ENCODE results near the gene NKTR. TPM values are rescaled to one million over a fixed set of nuclear protein-coding genes. Genes with fewer than 3 reads are reported as not detected.

The NKTR gene
- total and polyA plus RNA-seq, 9 of the 15 experiments (the other 6 are each of a cell fraction or from before 2014, with no cell fraction given) = 19.7 to 123 (median 92.6) TPM

DNA sequence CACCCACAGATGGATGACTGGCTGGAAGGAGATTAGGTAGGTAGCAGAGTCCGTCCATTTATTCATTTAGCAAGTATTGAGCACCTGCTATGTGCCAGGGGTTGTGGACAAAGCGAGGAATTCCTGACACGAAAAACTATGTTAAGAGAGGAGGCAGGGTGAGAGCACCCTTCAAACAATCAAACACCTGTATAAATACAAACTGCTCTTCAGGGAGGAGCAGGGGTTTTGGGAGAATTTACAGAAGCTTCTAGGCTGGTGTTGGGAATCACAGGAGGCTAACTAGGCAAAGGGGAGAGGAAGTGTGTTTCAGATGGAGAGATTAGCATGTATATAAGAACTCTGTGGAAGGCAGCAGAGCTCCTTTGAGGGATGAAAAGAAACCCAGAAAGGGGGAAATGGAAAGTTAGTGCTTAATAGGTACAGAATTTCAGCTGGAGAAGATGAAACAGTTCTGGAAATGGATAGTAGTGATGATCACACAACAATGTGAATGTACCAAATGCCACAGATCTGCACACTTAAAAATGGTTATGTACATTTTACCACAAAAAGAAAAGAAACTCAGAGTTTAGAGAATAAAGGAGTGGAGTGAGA, 17.9 kb upstream of the NKTR start (continued):
- TF ChIP-seq, protein P1, sequence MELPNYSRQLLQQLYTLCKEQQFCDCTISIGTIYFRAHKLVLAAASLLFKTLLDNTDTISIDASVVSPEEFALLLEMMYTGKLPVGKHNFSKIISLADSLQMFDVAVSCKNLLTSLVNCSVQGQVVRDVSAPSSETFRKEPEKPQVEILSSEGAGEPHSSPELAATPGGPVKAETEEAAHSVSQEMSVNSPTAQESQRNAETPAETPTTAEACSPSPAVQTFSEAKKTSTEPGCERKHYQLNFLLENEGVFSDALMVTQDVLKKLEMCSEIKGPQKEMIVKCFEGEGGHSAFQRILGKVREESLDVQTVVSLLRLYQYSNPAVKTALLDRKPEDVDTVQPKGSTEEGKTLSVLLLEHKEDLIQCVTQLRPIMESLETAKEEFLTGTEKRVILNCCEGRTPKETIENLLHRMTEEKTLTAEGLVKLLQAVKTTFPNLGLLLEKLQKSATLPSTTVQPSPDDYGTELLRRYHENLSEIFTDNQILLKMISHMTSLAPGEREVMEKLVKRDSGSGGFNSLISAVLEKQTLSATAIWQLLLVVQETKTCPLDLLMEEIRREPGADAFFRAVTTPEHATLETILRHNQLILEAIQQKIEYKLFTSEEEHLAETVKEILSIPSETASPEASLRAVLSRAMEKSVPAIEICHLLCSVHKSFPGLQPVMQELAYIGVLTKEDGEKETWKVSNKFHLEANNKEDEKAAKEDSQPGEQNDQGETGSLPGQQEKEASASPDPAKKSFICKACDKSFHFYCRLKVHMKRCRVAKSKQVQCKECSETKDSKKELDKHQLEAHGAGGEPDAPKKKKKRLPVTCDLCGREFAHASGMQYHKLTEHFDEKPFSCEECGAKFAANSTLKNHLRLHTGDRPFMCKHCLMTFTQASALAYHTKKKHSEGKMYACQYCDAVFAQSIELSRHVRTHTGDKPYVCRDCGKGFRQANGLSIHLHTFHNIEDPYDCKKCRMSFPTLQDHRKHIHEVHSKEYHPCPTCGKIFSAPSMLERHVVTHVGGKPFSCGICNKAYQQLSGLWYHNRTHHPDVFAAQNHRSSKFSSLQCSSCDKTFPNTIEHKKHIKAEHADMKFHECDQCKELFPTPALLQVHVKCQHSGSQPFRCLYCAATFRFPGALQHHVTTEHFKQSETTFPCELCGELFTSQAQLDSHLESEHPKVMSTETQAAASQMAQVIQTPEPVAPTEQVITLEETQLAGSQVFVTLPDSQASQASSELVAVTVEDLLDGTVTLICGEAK (IDR thresholded peaks at IDR 0.05) = peak; percentile 36; the same call in 1 of the 2 replicates
- TF ChIP-seq, protein P1 (CRISPR knock-in tag; IDR thresholded peaks at IDR 0.05) = no peak
- TF ChIP-seq, protein P2, sequence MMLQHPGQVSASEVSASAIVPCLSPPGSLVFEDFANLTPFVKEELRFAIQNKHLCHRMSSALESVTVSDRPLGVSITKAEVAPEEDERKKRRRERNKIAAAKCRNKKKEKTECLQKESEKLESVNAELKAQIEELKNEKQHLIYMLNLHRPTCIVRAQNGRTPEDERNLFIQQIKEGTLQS (IDR thresholded peaks at IDR 0.05) = no peak
- TF ChIP-seq, protein P2 (CRISPR knock-in tag; conservative IDR thresholded peaks at IDR 0.05) = no peak
- TF ChIP-seq, protein P3, sequence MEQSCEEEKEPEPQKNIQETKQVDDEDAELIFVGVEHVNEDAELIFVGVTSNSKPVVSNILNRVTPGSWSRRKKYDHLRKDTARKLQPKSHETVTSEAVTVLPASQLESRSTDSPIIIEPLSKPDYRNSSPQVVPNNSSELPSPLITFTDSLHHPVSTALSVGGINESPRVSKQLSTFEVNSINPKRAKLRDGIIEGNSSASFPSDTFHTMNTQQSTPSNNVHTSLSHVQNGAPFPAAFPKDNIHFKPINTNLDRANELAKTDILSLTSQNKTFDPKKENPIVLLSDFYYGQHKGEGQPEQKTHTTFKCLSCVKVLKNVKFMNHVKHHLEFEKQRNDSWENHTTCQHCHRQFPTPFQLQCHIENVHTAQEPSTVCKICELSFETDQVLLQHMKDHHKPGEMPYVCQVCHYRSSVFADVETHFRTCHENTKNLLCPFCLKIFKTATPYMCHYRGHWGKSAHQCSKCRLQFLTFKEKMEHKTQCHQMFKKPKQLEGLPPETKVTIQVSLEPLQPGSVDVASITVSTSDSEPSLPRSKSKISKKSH (CRISPR knock-in tag; IDR thresholded peaks at IDR 0.05) = no peak
- TF ChIP-seq, protein P4, sequence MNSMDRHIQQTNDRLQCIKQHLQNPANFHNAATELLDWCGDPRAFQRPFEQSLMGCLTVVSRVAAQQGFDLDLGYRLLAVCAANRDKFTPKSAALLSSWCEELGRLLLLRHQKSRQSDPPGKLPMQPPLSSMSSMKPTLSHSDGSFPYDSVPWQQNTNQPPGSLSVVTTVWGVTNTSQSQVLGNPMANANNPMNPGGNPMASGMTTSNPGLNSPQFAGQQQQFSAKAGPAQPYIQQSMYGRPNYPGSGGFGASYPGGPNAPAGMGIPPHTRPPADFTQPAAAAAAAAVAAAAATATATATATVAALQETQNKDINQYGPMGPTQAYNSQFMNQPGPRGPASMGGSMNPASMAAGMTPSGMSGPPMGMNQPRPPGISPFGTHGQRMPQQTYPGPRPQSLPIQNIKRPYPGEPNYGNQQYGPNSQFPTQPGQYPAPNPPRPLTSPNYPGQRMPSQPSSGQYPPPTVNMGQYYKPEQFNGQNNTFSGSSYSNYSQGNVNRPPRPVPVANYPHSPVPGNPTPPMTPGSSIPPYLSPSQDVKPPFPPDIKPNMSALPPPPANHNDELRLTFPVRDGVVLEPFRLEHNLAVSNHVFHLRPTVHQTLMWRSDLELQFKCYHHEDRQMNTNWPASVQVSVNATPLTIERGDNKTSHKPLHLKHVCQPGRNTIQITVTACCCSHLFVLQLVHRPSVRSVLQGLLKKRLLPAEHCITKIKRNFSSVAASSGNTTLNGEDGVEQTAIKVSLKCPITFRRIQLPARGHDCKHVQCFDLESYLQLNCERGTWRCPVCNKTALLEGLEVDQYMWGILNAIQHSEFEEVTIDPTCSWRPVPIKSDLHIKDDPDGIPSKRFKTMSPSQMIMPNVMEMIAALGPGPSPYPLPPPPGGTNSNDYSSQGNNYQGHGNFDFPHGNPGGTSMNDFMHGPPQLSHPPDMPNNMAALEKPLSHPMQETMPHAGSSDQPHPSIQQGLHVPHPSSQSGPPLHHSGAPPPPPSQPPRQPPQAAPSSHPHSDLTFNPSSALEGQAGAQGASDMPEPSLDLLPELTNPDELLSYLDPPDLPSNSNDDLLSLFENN (IDR thresholded peaks at IDR 0.05; ENCODE audit: low read depth in 2 of 2, low read length in 2 of 2) = no peak
- TF ChIP-seq MAFK (IDR thresholded peaks at IDR 0.05; ENCODE audit: low read length) = peak; percentile 12; the same call in 1 of the 2 replicates
- TF ChIP-seq CC2D1A (IDR thresholded peaks at IDR 0.05) = peak; percentile 1; the same call in 1 of the 2 replicates
- TF ChIP-seq RAD51 (IDR thresholded peaks at IDR 0.05; ENCODE audit: borderline replicate concordance, low read depth) = 0 out of 2 replicates have a peak, but pooled peaks have one; percentile 0
- no peak for TF ChIP-seq NFATC3 (IDR thresholded peaks at IDR 0.05)
- TF ChIP-seq ZNF384 (IDR thresholded peaks at IDR 0.05; ENCODE audit: low read depth, low read length) = 0 out of 2 replicates have a peak, but pooled peaks have one; percentile 2
- TF ChIP-seq SPI1 (IDR thresholded peaks at IDR 0.05; ENCODE audit: borderline replicate concordance, low read depth, low read length) = peak; percentile 69; the same call in 1 of the 2 replicates
- TF ChIP-seq SMARCA4 (IDR thresholded peaks at IDR 0.05) = peak; percentile 73

Measured in K562 (cell line).